Measurements from ENCODE around the gene TMEM95.

TMEM95 gene

DNA sequence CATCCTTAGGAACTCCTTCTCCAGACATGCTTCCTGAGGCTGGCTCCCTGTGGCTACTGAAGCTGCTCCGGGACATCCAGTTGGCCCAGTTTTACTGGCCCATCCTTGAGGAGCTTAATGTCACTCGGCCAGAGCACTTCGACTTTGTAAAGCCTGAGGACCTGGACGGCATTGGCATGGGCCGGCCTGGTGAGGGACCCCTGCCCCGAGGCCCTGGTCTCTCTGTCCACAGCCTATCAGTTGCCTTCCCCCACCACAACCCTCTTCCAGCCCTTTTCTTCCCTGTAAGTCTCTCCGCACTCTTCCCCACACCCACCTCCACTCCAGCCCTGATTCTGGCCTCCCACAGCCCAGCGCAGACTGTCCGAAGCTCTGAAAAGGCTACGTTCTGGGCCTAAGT, 27.9 kb downstream of the TMEM95 start:
- DNase-seq, result no peak

DNA sequence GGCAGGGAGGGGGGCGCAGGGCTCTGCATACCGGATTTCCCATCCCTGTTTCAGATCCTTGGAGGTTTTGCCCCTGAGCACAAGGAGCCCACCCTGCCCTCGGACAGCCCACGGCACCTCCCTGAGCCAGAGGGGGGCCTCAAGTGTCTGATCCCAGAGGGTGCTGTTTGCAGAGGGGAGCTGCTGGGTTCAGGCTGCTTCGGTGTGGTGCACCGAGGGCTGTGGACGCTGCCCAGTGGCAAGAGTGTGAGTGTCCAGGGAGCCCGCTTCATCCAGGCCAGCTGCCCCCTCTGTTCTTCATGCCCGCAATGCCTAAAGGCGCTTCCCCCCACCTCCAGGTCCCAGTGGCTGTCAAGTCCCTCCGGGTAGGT, 28.4 kb downstream of the TMEM95 start:
- no peak for DNase-seq

DNA sequence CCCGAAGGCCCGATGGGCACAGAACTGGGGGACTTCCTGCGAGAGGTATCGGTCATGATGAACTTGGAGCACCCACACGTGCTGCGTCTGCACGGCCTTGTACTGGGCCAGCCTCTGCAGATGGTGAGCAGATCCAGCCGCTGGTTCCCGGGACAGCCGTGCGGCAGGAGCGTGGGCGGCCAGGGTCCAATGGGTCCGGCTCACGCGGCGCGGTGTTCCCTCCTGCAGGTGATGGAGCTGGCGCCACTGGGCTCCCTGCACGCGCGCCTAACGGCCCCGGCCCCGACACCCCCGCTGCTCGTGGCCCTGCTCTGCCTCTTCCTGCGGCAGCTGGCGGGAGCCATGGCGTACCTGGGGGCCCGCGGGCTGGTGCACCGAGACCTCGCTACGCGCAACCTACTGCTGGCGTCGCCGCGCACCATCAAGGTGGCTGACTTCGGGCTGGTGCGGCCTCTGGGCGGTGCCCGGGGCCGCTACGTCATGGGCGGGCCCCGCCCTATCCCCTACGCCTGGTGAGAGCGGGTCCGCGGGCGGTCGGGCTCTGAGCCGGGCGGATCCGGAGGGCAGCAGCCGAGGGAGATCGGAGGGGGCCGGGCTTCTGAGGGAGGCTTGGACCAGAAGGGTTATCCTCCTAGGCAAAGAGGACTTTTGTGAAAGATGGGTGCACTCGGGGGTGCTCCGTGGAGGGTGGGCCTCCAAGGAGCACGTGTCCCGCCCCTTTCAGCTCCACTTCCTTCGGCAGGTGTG, 29.0 kb downstream of the TMEM95 start:
- DNase-seq, result no peak

GRCh38 chr17:7384489-7385081, 29.6 kb downstream of the TMEM95 start:
- DNase-seq, result no peak

DNA sequence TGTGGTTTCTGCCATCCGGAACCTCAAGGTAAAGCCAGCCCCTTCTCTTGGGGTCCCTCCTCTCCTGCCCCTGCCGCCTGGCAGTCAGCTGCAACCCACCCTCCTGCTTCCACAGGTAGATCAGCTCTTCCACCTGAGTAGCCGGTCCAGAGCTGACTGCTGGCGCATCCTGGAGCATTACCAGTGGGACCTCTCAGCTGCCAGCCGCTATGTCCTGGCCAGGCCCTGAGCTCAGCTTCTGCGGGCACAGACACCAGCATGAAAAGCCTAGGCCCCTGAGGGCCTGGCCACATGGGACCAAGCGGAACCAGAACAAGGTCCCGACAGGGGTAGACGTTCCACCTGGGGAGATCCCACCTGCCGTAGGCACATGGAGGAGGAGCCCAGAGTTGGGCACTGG, 33.9 kb downstream of the TMEM95 start:
- DNase-seq, result no peak

DNA sequence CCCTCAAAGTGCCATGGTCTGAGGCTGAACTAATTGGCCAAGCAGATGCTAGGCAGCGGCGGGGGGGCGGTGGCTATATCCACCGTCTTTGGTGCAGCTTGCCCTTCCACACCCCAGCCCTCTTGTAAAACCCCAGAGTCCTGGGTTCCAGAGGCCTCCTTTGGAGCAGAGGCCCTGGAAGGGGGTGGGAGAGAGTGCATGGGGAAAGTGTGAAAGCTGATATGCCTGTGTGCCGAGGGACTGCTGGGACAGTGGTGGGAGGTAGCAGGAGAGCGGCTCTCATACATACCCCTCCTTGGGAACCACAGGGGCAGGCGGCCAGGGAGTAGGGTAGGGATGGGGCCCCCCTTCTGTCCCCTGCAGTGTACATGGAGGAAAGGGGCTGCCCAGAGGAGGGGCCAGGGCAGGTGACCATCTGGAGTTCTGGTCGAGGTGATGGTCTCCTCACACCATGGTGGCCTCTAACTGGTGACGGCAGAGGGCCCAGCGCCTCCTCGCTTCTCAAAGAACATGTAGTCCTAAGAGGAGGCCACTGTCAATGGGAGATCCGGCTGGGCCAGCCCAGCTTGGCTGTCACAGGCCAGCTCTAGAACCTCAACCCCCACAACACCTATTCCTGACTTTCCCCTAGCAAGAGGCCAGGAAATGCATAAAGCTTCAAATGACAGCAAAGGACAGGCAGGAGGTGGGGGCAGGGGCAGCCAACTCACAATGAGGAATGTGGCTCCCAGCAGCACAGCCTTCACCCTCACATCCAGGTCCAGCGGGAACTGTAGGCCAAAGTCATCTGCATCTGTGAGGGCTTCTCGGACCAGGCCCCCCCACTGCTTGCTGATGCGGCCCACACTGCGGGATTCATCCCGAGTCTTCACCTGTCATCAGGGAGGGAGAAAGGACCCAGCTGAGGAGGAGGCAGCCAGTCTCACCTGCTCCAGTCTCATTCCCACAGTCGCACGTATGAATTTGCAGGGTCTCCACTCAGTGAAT, 35.3 kb downstream of the TMEM95 start:
- DNase-seq, result no peak

DNA sequence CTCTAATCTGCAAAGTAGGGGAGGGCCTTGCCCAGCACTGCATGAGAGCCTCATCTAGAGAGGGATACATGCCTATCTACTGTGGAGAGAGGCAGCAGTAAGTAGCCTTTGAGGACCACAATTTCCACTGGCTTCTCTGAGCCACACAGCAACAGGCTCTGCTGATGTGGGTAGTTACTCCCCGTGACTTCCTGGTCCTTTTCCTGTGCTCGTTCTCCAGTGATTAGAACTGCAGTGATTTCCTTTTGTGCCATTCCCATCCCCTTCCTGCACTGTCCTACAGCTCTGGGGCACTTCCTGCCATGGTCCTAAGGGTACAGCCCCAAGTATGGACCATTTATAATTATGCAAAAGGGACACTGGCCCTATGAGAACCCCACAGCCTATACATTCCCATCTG, 36.4 kb downstream of the TMEM95 start:
- DNase-seq, result no peak

- DNase-seq, result no peak
Observed at GRCh38 chr17:7392696-7393612, 38.0 kb downstream of the TMEM95 start.

DNA sequence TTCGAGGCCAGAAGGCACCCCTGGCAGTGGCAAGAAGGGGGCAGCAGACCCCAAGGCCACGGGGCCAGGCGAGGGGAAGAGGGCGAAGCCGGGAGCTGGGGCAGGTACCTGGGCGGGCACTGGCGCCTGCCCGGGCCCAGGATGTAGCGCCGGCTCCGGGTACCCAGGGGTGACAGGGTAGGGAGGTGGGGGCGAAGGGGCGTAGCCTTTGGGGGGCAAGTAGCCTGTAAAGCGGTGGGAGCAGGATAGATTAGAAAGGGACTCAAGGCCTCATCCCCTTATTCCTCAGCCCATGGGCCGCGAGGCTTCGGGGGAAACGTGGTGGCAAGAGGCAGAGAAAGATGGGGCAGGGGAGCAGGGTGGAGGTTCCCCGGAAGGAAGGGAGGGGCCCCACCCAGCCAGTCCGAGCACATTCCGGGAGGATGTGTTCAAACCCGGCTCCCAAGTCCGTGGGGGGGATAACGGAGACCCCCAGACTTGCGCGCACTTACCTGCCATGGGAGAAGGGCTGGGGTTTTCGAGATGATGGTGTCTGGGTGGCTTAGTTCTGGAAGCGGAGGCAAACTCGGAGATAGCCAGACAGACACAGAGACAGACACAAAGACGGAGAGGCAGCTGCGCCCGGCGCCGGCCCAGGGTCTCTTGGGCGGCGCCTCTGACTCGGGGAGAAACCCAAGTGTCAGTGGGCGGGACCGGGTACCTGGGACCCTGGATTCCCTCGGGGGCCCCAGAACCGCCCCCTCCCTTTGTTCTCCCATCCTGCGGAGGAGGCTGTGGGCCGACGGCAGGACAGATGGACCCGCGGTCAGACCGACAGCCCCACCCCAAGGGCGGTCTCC, 38.9 kb downstream of the TMEM95 start:
- DNase-seq, result peak; percentile 71

GRCh38 chr17:7394452-7395191, 39.7 kb downstream of the TMEM95 start, which contains the start of gene PLSCR3:
TSS of gene PLSCR3 (minus strand) at chr17:7394525. CDS start at chr17:7394110, 415 bp downstream.
- peak; percentile 78 for DNase-seq

GRCh38 chr17:7396147-7396546, 41.2 kb downstream of the TMEM95 start:
- DNase-seq, result no peak

DNA sequence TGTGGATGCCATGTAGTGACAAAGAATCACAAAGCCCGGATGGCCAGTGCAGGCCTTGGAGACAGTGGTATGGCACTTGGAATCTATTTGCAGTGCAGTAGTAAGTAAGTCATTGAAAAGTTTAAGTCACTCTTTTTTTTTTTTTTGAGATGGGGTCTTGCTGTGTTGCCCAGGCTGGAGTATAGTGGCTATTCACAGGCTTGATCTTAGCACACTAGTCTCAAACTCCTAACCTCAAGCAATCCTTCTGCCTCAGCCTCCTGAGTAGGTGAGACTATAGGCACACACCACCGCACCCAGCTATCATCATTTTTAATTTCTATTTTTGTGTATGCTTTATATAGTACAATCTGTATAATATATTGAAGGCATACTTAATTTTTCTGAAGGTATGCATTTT, 43.7 kb downstream of the TMEM95 start:
- no peak for DNase-seq

DNA sequence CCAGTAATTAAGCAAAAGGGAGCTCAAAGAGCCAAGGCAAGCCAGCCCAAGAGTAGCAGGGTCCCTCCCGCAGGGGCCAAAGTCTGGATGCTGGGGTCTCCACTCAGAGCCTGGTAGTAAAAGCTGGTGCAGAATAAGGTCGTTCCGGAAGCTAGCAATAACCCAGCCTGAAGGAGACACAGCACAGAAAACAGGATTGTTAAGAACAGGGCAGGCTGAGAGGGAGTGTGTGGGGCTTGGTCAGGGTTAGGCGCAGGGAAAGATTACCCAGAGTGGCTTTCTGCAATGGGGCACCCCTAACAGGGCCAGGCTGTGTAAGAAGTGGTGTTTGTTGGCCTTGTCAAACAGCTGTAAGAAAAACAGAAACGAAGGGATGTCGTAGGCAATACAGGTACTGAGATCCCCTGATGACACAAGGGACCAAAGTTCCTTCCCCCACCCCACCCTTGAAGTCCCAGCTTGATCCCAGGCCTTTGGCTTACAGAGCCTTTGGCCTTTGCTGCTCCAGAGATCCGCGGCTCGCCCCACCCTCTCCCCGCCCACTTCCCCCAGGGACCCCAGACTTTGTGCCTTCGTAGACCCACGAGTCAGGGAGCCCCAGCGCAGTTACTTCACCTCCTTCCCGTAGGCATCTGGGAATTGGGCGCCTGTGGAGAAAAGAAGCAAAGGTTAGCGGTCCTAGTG, 48.2 kb downstream of the TMEM95 start:
- DNase-seq, result peak; percentile 22

DNA sequence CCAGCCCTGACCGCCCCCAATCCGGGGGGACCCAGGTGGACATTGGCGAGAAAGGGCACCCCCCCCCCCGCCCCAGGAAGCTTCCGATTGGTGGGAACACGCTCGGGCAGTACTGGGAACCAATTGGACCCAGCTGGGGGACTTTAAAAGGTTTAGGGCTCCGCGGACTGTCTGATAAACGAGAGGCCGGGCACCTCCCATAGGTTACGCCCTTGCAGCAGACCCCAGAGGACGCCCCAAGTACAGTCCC, 48.7 kb downstream of the TMEM95 start:
- DNase-seq, result no peak

- DNase-seq, result peak; percentile 99
Observed at GRCh38 chr17:7403977-7404736, 49.2 kb downstream of the TMEM95 start, which contains the start of gene TMEM256. TSS of gene TMEM256 (minus strand) at chr17:7404097. CDS start at chr17:7404084, 13 bp downstream.

DNA sequence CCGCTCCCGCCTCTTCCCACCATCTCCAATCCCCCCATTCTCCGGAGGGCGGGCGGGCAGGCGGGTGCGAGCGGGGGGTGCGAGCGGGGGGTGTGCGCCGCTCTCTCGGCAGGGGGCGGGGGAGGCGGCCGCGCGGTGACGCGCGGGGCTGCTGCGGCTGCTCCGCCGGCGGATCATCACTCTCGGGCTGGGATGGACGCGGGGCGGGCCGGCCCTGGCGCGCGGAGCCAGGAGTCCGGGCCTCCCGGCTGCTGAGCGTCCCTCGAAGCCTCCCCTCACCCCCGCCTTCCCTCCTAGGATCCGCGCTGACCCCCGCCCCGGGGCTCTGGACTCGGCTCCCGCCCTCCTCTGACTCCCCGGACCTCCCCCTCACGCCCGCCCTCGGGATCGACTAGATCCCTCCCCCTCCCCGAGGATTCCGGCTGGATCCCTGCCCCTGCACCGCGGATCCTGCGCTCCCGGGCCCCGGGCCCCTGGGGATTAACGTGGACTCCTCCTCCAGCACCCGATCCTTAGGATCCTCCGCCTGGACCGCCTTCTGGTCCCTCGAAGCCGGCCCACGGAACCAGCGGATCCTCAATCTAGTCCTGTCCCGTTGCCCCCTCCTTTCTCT, 49.9 kb downstream of the TMEM95 start:
- peak; percentile 10 for DNase-seq

DNA sequence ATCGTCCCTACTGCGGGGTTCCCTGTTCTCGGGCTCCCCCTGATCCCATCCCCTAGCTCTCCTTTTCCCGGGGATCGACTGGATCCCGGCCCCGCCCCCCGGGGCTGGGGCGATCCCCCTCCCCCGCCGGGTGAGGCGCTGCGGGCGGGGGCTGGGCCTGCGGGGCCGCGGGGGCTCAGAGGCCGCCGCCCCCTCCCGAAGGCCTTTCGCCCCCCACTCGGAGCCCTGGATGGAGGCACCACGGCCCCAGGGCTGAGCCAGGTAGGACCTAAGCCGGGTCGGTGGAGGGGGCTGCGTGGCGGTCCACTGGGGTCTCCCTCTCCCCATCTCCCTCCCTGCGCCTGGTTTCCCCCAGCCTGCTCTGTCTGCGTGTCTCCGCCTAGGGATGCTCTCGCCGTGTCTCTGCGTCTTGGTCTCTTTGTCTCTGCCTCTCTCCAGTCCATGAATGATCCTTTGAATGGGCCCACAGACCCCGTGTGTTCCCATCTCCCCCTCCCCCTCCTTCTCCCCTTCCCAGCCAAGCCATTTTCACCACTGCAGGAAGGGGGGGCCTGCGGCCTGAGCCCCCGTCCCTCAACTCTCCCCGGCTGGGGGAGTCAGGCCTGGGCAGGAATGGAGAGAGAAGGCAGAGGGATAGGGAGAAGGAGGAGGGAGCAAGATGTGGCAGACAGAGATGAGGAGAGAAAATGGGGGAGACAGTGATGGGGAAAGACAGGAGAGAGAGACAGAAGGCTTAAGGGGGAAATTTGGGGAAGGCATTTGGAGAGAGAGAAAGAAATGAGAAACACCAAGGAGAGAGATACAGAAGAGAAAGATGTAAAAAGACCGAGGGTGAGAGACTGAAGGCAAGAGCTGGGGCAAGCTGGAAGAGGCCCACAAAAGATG, 50.6 kb downstream of the TMEM95 start:
- no peak for DNase-seq

DNA sequence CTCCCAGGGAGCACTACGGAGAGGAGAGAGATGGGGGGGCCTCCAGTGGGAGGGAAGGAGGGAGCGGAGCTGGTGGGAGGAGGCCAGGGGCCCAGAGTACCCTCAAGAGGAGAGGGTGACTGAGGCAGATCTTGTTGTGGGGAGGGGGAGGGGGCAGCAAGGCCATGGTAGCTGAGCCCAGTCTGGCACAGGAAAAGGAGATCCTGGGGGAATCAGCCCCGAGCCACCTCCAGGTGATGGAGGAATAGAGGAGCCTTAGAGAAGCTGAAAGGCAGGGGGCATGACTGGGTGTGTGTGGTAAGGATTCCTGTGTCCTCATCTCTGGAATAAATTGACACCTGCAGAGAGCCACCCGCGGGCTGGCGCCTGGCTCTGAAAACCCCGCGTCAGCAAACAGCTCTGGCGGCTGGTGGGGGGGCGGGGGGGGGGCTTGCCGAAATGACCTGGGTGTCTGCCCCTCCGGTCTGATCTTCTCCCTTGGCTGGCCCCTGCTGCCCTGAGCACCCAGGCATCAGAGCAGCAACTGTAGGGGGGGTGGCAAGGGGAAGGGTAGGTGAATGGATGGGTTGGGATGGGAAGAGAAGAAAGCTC, 51.4 kb downstream of the TMEM95 start:
- DNase-seq, result no peak

All from NCI-H2171 treated with DMSO at 0.1 percent for 48 hours (cell line).